GM12865 (cell line): ENCODE data around the gene RPRD2.
A peak's percentile ranks its signal among the peaks of the same experiment; 100 is the strongest.

Source experiments
- DNase-seq: peaks from one replicate; pipeline ENCODE4 v3.0.0; 2010; ENCODE audit warnings: low read depth
- H3K4me3 ChIP-seq: 2 replicates; pipeline ENCODE4 v1.5.1; 2011; ENCODE audit warnings: mild to moderate bottlenecking, low read depth, low read length, control low read depth
- TF ChIP-seq, protein P1 (sequence below): IDR thresholded peaks from 2 replicates; pipeline ENCODE4 v1.5.1; 2011; ENCODE audit warnings: low read length, control low read depth, low read depth, inconsistent platforms; ENCODE audit not compliant: insufficient read depth; ENCODE audit errors: missing control alignments

RPRD2 gene

DNA sequence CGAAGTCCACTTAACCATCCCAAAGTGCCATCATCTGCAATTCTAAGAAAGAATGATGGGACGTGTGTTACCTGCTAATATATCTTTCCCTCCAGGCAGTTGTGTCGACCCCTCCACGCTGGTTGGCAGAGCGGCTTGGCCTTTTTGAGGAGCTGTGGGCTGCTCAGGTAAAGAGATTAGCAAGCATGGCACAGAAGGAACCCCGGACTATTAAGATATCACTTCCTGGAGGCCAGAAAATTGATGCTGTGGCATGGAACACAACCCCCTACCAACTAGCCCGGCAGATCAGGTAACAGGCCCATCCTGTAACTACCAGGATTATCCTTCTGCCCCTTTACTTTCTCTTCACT lies 123.8 kb downstream of the RPRD2 start:
- DNase-seq = peak; percentile 17
- TF ChIP-seq, protein P1, sequence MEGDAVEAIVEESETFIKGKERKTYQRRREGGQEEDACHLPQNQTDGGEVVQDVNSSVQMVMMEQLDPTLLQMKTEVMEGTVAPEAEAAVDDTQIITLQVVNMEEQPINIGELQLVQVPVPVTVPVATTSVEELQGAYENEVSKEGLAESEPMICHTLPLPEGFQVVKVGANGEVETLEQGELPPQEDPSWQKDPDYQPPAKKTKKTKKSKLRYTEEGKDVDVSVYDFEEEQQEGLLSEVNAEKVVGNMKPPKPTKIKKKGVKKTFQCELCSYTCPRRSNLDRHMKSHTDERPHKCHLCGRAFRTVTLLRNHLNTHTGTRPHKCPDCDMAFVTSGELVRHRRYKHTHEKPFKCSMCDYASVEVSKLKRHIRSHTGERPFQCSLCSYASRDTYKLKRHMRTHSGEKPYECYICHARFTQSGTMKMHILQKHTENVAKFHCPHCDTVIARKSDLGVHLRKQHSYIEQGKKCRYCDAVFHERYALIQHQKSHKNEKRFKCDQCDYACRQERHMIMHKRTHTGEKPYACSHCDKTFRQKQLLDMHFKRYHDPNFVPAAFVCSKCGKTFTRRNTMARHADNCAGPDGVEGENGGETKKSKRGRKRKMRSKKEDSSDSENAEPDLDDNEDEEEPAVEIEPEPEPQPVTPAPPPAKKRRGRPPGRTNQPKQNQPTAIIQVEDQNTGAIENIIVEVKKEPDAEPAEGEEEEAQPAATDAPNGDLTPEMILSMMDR = no peak
- H3K4me3 ChIP-seq = peak overlapping the region; percentile 84

GRCh38 chr1:150493175-150493574 lies 129.2 kb downstream of the RPRD2 start:
- H3K4me3 ChIP-seq = no peak overlapping the region
- TF ChIP-seq, protein P1 = no peak
- DNase-seq = no peak

DNA sequence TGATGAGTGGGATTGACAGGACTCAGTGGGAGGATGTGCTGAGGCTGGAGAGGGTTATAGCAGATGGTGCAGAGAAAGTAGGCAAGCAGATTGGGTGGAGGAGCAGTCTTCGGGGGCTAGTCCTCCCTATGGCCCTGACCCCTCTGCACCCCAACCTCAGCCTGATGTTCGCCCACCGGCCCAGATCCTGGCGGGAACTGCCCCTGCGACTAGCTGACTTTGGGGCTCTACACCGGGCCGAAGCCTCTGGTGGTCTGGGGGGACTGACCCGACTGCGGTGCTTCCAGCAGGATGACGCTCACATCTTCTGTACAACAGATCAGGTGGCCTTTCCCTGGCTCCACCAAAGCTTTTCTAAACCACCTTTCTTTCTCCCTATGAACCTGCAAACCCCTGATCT lies 134.4 kb downstream of the RPRD2 start:
- DNase-seq = no peak
- TF ChIP-seq, protein P1 = no peak
- H3K4me3 ChIP-seq = no peak overlapping the region

DNA sequence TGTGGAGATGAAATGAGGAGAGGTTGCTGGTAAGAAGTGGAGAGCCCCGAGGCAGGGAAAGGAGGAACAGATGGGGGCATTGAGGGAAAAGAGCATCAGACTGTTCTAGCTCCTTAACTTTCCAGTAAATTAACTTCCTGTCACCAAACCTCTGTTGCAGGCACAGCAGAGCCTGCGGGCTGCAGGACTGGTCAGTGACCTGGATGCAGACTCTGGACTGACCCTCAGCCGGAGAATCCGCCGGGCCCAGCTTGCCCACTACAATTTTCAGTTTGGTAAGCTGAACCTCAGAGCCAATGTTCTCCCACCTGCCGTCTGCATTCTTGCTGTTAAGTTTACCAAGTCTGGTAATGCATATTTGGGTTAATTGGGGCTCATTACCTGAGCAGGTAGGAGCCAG lies 141.5 kb downstream of the RPRD2 start:
- DNase-seq = no peak
- TF ChIP-seq, protein P1 = no peak
- H3K4me3 ChIP-seq = no peak overlapping the region

GRCh38 chr1:150507912-150508864 lies 144.2 kb downstream of the RPRD2 start, which contains the start of gene ECM1:
Gene ECM1 (plus strand): TSS chr1:150508109. CDS start chr1:150508210, 101 bp downstream.
- DNase-seq = no peak
- TF ChIP-seq, protein P1 = no peak
- no peak within 1 kb of the TSS for H3K4me3 ChIP-seq

DNA sequence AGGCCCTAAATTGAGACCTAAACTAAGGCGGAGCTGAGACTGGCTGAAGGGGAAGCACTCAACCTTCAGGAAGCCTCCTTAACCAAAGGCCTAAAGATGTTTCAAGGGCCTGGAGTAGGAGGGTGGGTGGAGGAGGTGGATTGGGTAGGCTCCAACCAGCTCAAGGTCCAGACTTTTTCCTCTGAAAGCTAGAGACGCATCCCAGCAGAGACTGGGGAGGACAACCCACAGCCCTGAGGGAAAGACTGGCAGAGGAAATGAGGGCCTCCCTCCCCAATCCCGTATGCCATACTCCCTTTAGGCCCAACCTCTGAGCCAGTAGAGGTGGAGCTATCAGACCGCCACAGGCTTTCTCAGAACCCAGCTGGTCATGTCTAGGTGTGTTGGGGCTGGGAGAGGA lies 145.0 kb downstream of the RPRD2 start:
- DNase-seq = no peak
- H3K4me3 ChIP-seq = no peak overlapping the region
- TF ChIP-seq, protein P1 = no peak

GRCh38 chr1:150511551-150511950 lies 147.6 kb downstream of the RPRD2 start:
- H3K4me3 ChIP-seq = no peak overlapping the region
- TF ChIP-seq, protein P1 = no peak
- DNase-seq = no peak
